Stimulated activated CD8-positive, alpha-beta memory T cell treated with anti-CD3 and anti-CD28 coated beads, Interleukin-7, amount 100 ng/mL, for 1 hour (primary cell): ENCODE results near the gene CARD11.

Experiments used
- DNase-seq, 2 donors: peaks; one replicate each; pipeline ENCODE4 v3.0.0-alpha.2; 2020; ENCODE audit warnings: low read depth in 2 of 2

Gene CARD11

DNA sequence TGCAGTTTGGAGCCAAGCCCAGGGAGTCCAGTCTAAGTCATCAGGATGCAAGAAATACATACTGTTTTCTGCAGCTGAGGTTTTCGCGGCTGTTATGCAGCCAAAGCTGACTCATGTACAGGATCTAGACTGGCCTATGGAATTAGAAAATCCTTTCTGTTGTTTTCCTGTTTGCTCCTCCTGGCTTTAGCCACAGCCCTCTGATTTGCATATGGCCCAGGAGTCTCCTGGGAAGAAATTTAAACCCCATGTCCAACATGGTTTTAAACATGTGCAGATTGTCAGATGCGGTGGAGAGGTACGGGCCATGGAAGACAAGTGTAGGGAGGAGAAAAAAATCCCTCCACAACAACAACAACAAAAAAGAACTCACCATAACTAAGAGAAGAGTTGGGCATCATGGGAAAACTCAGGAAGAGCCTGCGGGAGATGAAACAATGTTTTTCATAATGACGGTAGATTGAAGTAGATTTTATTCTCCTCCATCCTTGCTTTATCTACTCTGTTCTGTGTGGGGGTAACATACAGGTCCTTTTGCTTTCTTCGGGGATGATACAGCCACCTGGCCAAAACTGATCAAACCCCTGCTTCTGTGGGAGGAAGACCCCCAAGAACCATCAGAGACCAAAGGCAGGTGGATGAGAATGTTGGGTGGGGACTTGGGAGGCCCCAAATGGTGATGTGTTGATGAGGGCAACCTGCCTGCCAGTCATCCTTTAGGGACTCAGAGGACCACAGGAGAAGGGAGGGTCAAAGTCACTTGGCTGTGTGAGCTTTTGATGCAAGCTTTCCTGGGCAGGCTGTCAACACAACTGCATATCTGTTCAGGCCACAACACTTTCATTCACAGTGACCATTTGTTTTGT lies 169.7 kb downstream of the CARD11 start:
- DNase-seq: no peak

DNA sequence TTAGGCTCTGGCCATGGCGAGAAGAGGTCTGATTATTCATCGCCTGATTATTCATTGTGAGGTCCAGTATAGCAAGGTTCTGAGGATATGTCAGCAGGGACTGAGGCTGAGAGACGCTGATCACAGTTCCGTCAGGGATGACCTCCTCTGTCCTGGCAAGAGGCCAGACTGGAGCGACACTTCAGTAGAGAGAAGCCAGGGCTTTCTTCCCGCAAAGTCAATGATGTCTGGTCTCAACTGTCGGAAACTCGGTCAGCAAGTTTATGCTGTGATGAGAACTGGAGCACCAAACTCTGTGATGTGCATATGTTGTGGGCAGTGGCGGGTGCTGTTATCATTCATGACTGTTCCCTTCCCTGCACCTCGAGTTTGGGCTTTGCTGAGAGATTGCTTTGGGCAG lies 170.5 kb downstream of the CARD11 start:
- no peak for DNase-seq

DNA sequence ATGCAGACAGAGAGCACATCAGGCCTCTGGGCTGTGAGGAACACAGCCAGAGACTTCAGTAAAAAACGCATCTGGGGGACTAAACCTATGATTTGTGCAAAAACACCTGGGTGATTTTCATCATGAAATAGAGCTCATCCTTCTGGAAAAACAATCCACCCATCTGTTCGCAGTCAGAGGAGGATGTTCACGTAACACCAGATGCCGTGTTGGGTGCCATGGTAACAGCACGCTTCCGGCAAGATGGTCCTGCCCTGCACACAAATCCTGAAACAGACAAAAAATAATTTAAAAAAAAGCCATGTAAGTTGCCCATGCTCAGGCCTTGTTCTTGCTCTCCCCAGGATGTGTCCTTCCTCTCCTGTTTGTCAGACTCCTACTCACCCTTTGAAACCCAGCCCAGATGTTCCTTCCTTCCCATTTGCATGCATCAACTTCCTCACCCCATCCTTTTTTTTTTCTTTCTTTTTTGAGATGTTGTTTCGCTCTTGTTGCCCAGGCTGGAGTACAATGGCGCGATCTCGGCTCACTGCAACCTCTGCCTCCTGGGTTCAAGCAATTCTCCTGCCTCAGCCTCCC lies 171.3 kb downstream of the CARD11 start:
- DNase-seq: no peak

DNA sequence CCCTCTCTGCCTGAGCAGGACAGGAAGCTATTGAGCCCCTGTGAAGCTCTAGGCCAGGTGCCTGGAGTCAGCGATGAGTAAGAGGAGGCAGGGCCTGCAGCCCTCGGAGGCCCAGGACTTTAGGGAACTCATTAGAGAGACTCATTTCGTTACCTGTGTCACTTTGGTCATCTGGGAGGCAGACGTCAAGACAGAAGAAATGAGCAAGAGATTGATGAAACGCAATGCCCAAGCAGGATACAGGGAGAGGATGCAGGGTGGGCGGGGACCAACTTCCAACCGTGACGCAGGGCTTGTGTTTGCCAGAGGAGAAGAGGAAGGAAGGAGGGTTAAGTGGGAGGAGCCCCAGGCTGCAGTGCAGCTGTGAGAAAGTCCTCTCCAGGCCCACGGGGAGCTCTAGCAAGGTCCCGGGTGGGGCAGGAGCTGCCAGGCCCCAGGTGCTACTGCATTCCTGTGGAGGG lies 173.2 kb downstream of the CARD11 start:
- no peak for DNase-seq

DNA sequence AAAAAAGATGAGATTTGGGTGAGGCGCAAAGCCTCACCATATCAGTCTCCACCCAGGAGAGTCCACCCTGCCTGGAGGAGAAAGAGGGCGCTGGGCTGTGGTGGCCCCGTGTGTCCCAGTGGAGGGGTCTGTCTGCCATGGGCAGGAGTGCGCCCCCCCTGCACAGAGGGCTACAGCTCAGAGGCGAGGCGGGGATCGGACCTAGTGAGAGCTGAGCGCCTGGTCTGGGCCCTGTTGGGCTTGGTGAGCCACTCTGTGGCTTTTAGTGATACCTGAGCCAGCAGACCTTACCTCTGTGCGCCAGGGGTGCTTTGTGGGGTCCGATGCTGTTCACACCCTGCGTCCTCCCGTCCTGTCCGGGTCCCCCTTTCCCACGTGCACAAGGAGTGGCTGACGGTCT lies 173.7 kb downstream of the CARD11 start:
- no peak for DNase-seq

DNA sequence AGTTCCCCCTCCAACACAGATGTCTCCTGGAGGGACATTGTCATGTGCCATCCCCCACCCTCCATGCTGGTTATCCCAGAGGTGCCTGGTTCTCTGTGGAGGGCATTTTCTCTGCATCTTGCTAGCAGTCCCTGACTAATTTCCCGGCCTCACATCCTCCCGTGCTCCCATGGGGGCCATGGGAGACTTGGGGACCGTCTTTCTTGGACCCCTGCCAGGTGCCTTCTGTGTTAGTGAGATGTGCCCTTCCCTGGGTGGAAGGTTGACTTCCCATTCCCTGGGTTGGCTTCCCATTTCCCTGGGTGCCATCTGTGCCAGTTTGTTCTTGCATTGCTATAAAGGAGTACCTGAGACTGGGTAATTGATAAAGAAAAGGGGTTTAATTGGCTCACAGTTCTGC lies 177.1 kb downstream of the CARD11 start:
- no peak for DNase-seq

DNA sequence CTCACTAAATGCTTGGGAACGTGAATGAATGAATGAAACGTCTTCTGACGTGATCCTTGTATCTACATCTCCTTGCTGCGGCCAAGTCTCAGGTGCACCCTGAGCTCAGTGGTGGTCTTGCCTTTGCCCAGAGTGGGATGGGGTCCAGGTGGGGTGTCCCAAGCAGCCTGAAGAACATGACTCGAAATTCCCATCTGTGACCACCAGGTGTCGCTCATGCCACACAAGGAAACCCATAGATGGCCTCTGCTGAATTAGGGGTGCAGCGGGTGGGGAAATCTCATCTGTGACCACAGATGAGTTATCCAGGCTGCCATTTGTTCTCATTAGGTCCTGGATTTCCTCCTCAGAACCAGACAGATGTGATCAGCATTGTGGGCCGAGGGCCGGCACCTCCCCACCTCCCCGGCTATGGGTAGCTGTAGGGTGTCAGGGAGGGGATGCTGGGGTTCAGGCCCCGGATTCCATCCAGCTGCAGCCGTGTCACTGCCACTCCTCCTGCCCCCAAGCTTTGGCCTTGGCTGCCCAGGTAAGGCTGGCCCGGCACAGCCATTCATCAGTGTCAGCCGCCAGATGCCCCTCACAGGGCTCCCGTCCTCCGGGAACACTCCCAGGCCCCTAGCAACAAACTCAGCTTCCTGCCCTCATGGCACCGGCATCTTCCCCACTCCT lies 178.5 kb downstream of the CARD11 start:
- DNase-seq: peak; percentile 40 to 63

DNA sequence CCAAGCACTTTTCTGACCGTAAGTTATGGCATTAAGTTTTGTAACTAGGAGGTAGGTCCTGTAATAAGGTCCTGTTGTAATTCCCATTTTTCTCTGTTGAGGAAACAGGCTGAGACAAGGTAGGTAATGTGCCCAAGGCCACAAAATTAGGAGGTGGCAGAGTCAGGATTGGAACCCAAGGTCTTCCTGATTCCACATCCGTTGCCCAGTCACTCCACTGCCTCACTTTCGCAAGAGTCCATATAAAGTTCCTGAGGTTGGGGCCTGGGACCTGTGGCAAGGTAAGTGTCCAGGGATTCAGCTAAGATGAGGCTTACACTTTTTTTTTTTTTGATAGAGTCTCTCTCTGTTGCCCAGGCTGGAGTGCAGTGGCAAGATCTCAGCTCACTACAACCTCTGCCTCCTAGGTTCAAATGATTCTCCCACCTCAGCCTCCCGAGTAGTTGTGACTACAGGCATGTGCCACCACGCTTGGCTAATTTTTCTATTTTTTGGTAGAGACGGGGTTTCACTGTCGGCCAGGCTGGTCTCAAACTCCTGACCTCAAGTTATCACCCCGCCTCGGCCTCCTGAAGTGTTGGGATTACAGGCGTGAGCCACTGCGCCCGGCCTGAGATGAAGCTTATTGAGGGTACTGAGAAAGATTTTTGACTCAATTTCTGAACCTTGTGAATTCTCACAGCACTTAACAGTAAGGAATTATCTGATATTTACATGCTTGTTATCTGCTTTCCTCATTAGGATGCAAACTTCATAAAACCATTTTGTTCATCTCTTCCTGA lies 179.3 kb downstream of the CARD11 start:
- DNase-seq: no peak

DNA sequence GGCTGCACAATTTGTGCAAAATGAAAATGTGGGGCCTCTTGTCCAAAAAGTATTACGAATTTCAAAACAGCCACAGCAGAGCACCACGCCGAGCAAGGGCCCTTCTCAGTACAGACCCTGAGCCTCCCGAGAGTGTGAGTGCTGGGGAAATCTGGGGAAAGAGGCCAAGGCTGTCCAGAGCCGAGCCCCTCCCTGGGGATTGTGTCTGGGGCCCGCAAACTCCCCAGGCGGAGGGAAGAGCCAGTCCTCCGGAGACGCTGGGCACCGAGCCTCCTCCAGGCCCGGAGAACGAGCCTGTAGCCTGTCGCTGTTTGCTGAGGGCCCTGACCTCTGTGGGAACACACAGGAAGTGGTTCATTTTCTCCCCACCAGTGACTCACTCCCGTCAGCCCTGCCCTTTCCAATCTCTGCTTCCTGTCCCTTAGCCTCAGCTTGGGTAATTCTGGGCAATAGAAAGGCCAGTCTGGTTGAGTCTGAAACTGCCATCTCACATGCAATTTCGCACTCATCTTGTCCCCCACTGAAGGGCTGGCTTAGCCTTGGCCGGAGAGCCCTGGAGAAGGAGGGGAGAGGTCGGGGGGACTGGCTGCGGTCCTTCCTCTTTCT lies 180.1 kb downstream of the CARD11 start:
- DNase-seq: peak; percentile 46 to 50

DNA sequence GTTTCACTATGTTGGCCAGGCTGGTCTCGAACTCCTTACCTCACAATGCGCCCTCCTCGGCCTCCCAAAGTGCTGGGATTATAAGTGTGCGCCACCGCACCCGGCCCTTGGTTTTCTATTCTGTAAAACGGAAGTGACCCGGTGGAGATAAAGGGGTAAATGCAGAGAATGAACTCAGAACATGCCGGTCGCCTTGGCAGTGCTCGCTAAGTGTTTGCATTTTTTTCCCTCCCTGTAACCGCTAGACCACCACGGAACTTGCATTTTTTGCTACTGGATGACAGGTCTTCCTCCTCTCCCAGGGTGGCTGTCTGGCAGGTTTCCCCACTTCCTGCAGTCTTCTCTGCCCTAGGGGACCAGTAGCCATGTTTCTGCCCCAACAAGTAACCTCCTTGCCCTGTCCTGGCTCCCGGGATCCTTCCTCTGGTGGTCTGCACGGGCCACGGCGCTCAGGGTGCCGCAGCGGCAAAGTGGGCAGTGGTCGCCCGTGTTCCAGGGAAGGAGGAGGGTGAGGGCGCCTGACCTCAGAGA lies 180.8 kb downstream of the CARD11 start:
- no peak for DNase-seq

DNA sequence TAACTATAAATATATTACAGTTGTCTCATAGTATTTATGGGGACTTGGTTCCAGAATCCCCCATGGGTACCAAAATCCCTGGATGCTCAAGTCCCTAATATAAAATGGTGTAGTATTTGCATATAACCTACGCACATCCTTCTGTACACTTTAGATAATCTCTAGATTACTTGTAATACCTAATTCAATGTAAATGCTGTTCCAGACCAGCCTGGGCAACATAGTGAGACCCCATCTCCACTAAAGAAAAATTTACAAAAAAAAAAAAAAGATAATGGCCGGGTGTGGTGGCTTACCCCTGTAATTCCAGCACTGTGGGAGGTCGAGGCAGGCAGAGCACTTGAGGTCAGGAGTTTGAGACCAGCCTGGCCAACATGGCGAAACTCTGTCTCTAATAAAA lies 182.2 kb downstream of the CARD11 start:
- DNase-seq: no peak

DNA sequence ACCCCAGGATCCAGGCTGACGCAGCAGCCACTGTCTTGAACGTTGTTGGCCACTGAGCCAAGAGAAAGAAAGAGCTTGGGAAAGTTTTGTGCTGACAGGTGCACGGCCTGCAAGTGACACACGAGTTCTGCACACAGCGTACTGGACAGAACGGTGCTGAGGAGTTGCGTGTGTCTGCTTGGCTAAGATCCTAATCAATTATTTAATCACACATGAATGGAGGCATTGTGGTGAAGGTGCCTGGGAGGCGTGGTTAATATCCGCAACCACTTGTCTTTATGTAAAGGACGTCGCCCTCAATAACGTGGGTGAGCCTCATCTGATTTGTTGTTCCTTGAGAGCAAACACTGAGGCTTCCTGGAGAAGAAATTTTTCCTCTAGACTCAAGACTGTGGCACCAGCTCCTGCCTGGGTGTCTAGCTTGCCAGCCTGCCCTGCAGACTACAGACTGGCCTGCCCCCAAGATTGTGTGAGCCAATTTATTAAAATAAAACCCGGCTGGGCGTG lies 183.0 kb downstream of the CARD11 start:
- no peak for DNase-seq

DNA sequence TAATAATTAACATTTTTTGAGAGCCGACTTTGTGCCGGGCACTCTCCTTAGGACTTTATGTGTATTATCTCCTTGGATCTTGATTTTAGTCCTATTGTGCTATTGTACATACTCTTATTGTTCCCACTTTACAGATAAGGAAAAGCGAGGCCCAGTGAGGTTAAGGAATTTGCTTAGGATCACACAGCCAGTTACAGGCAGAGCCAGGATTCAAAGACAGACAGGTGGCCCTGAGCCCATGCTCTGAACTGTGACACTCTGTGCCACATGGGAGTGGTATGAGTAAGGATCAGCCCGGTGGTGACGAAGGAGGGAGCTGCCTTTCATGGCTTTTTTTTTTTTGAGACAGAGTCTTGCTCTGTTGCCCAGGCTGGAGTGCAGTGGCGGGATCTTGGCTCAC lies 183.7 kb downstream of the CARD11 start:
- no peak for DNase-seq

DNA sequence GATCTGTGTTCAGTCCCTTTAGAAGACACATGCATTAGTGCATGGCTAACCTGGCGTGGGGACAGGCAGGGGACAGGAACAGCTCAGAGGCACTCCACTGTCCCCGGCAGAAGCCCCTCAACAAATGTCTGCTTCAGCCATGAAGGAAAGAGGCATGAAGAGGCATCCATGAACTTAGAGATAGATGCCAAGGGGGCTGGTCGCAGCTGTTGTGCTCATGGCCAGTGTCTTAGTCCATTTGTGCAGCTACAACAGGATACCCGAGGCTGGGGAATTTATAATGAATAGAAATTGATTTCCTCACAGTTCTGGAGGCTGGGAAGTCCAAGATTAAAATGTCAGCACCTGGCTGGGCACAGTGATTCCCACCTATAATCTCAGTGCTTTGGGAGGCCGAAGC lies 185.0 kb downstream of the CARD11 start:
- DNase-seq: no peak

DNA sequence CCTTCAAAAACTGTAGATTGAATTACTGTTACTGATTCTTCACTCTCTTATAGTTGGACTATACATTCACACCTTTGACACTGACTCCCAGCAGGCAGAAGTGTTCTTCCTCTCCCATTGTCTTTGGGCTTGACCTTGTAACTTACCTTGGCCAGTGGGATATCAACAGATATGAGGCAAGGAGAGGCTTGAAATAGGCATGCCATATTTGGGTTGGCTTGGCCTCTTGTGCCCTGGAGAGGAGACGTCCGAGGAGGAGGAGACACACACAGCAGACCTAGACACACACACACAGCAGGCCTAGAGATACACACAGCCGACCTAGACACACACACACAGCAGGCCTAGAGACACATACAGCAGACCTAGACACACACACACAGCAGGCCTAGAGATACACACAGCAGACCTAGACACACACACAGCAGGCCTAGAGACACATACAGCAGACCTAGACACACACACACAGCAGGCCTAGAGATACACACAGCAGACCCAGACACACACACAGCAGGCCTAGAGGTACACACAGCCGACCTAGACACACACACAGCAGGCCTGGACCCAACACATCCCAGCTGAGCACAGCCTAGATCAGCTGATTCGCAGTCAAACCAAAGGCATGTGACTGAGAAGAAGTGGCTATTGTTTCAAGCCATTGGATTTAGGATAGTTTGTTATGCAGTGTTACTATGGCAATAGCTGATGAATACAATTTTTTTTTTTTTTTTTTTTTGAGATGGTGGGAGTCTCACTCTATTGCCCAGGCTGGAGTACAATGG lies 187.1 kb downstream of the CARD11 start:
- no peak for DNase-seq
